ENCODE data around the gene ADGRB3. TPM values are rescaled to one million over a fixed set of nuclear protein-coding genes. Genes with fewer than 3 reads are reported as not detected.

ADGRB3 gene
- total RNA-seq, 1 experiment from 2014 or later, result 7.7 TPM

GRCh38 chr6:69416776-69417175, 781.7 kb downstream of the ADGRB3 start:
- no peaks in the 10 kb centered on the region for H3K27me3 ChIP-seq (replicated peaks; ENCODE audit: insufficient read depth, low read depth, low read length, poor library complexity)
- no TSS peak for BruUV-seq (replicated peaks)
- DNase-seq (ENCODE audit: low spot score), result peak; percentile 85
- H3K4me3 ChIP-seq (ENCODE audit: low read depth, low read length, poor library complexity, severe bottlenecking), result no peak overlapping the region
- peak overlapping the region; percentile 4 for H3K27ac ChIP-seq (ENCODE audit: low read depth, low read length, poor library complexity, severe bottlenecking)
- POLR2A ChIA-PET (ENCODE audit: low non-redundant PET), result no interaction called here
- CTCF ChIA-PET, result no interaction called here
- no peaks in the 10 kb centered on the region for H3K36me3 ChIP-seq (ENCODE audit: insufficient read depth, low read length, poor library complexity, severe bottlenecking)
- intact Hi-C loops (cut with micrococcal nuclease; ENCODE audit: unreplicated experiment), result no loop called here
- peaks cover 12% of the 10 kb centered on the region for H3K4me1 ChIP-seq (ENCODE audit: insufficient read depth, low read length, poor library complexity, severe bottlenecking)
- TF ChIP-seq EZH2 (IDR thresholded peaks at IDR 0.05; ENCODE audit: borderline replicate concordance, low read depth, low read length, poor library complexity, severe bottlenecking) (no peak), CTCF (conservative IDR thresholded peaks at IDR 0.05; ENCODE audit: low read depth, low read length) (no peak)
- H3K9me3 ChIP-seq (ENCODE audit: low read depth, low read length, poor library complexity, severe bottlenecking), result no peaks in the 10 kb centered on the region

GRCh38 chr6:69421269-69421668, 786.2 kb downstream of the ADGRB3 start:
- H3K4me1 ChIP-seq (ENCODE audit: insufficient read depth, low read length, poor library complexity, severe bottlenecking), result peaks cover 12% of the 10 kb centered on the region
- H3K27me3 ChIP-seq (replicated peaks; ENCODE audit: insufficient read depth, low read depth, low read length, poor library complexity), result no peaks in the 10 kb centered on the region
- CTCF ChIA-PET, result no interaction called here
- H3K4me3 ChIP-seq (ENCODE audit: low read depth, low read length, poor library complexity, severe bottlenecking), result no peak overlapping the region
- TF ChIP-seq CTCF (conservative IDR thresholded peaks at IDR 0.05; ENCODE audit: low read depth, low read length), result no peak
- no peak for TF ChIP-seq EZH2 (IDR thresholded peaks at IDR 0.05; ENCODE audit: borderline replicate concordance, low read depth, low read length, poor library complexity, severe bottlenecking)
- H3K36me3 ChIP-seq (ENCODE audit: insufficient read depth, low read length, poor library complexity, severe bottlenecking), result no peaks in the 10 kb centered on the region
- no peak for DNase-seq (ENCODE audit: low spot score)
- BruUV-seq (replicated peaks), result no TSS peak
- no peaks in the 10 kb centered on the region for H3K9me3 ChIP-seq (ENCODE audit: low read depth, low read length, poor library complexity, severe bottlenecking)
- POLR2A ChIA-PET (ENCODE audit: low non-redundant PET), result no interaction called here
- intact Hi-C loops (cut with micrococcal nuclease; ENCODE audit: unreplicated experiment), result no loop called here
- H3K27ac ChIP-seq (ENCODE audit: low read depth, low read length, poor library complexity, severe bottlenecking), result no peak overlapping the region

- Histone ChIP-seq H3K36me3 (ENCODE audit: insufficient read depth, low read length, poor library complexity, severe bottlenecking) (no peaks in the 10 kb centered on the region), H3K27me3 (replicated peaks; ENCODE audit: insufficient read depth, low read depth, low read length, poor library complexity) (no peaks in the 10 kb centered on the region), H3K27ac (ENCODE audit: low read depth, low read length, poor library complexity, severe bottlenecking) (no peak overlapping the region), H3K9me3 (ENCODE audit: low read depth, low read length, poor library complexity, severe bottlenecking) (no peaks in the 10 kb centered on the region), H3K4me1 (ENCODE audit: insufficient read depth, low read length, poor library complexity, severe bottlenecking) (peaks cover 5% of the 10 kb centered on the region), H3K4me3 (ENCODE audit: low read depth, low read length, poor library complexity, severe bottlenecking) (no peak overlapping the region)
- ChIA-PET CTCF (no interaction called here), POLR2A (ENCODE audit: low non-redundant PET) (no interaction called here)
- DNase-seq (ENCODE audit: low spot score), result no peak
- intact Hi-C loops (cut with micrococcal nuclease; ENCODE audit: unreplicated experiment), result no loop called here
- no peak for TF ChIP-seq EZH2 (IDR thresholded peaks at IDR 0.05; ENCODE audit: borderline replicate concordance, low read depth, low read length, poor library complexity, severe bottlenecking)
- BruUV-seq (replicated peaks), result no TSS peak
Observed at GRCh38 chr6:69422020-69422419, 786.9 kb downstream of the ADGRB3 start.

- no peak overlapping the region for H3K27ac ChIP-seq (ENCODE audit: low read depth, low read length, poor library complexity, severe bottlenecking)
- POLR2A ChIA-PET (ENCODE audit: low non-redundant PET), result no interaction called here
- H3K36me3 ChIP-seq (ENCODE audit: insufficient read depth, low read length, poor library complexity, severe bottlenecking), result no peaks in the 10 kb centered on the region
- H3K4me3 ChIP-seq (ENCODE audit: low read depth, low read length, poor library complexity, severe bottlenecking), result no peak overlapping the region
- no peaks in the 10 kb centered on the region for H3K9me3 ChIP-seq (ENCODE audit: low read depth, low read length, poor library complexity, severe bottlenecking)
- H3K27me3 ChIP-seq (replicated peaks; ENCODE audit: insufficient read depth, low read depth, low read length, poor library complexity), result no peaks in the 10 kb centered on the region
- CTCF ChIA-PET, result no interaction called here
- H3K4me1 ChIP-seq (ENCODE audit: insufficient read depth, low read length, poor library complexity, severe bottlenecking), result peaks cover under 1% of the 10 kb centered on the region
- intact Hi-C loops (cut with micrococcal nuclease; ENCODE audit: unreplicated experiment), result no loop called here
- BruUV-seq (replicated peaks), result no TSS peak
- TF ChIP-seq EZH2 (IDR thresholded peaks at IDR 0.05; ENCODE audit: borderline replicate concordance, low read depth, low read length, poor library complexity, severe bottlenecking) (no peak), CTCF (conservative IDR thresholded peaks at IDR 0.05; ENCODE audit: low read depth, low read length) (no peak)
- DNase-seq (ENCODE audit: low spot score), result no peak
Observed at GRCh38 chr6:69422475-69422874, 787.4 kb downstream of the ADGRB3 start.

Measured in A673 (cell line).